SK-N-SH (cell line): ENCODE data around the gene NEK7. TPM values are rescaled to one million over a fixed set of nuclear protein-coding genes. Genes with fewer than 3 reads are reported as not detected.

Experiments used
- CTCF ChIA-PET: fragments of 300-600, 350-600 bp; formaldehyde crosslinking; extraction: SDS; loops from one replicate; lab custom pipeline; 2021; lab: Yijun Ruan, JAX
- POLR2A ChIA-PET: fragments of 350-600 bp; sonication (Branson Sonifier 250); formaldehyde crosslinking; extraction: SDS; loops from one replicate; lab custom pipeline; 2020; ENCODE audit warnings: antibody characterized with exemption, inconsistent platforms; lab: Yijun Ruan, JAX
- DNase-seq: peaks from one replicate; pipeline ENCODE4 v3.0.0; 2012
- H2AFZ ChIP-seq: fragments of 200-600 bp; sonication (generic); 2 replicates; pipeline ENCODE4 v1.8.1; 2016; ENCODE audit warnings: antibody characterized with exemption, mild to moderate bottlenecking, low read depth
- H3F3A ChIP-seq: fragments of 200-600 bp; sonication (generic); replicated peaks from 2 replicates; pipeline ENCODE3; 2016; ENCODE audit warnings: antibody characterized with exemption, mild to moderate bottlenecking; ENCODE audit not compliant: insufficient read depth
- H3K27ac ChIP-seq, 2 experiments: fragments of 200-500 bp in 1 of 2; fragments of 200-600 bp in 1 of 2; sonication (Bioruptor generic) in 1 of 2; sonication (generic), shearing (Covaris generic) in 1 of 2; 2 replicates each; pipeline versions ENCODE4 v1.5.1 to v1.6.1; 2014 to 2016; ENCODE audit warnings: low read depth in 2 of 2, inconsistent platforms in 1 of 2, low read length in 1 of 2, mild to moderate bottlenecking in 1 of 2, mixed read lengths in 1 of 2
- H3K27me3 ChIP-seq: fragments of 200-600 bp; sonication (generic), shearing (Covaris generic); 2 replicates; pipeline ENCODE4 v1.6.1; 2016; ENCODE audit warnings: mixed run types; ENCODE audit not compliant: insufficient read depth
- H3K36me3 ChIP-seq, 2 experiments: fragments of 200-500 bp in 1 of 2; fragments of 200-600 bp in 1 of 2; sonication (Bioruptor generic) in 1 of 2; sonication (generic) in 1 of 2; replicated peaks in 1 of 2; 2 replicates each; pipeline versions ENCODE3 to v1.5.1; 2014 to 2016; ENCODE audit warnings: low read length in 1 of 2, mild to moderate bottlenecking in 1 of 2; ENCODE audit not compliant: insufficient read depth in 2 of 2, control insufficient read depth in 1 of 2
- H3K4me1 ChIP-seq, 2 experiments: fragments of 200-500 bp in 1 of 2; fragments of 200-600 bp in 1 of 2; sonication (Bioruptor generic) in 1 of 2; sonication (generic), shearing (Covaris generic) in 1 of 2; 2 replicates each; pipeline versions ENCODE4 v1.5.1 to v1.6.1; 2014 to 2016; ENCODE audit warnings: low read depth in 1 of 2, low read length in 1 of 2, mixed run types in 1 of 2; ENCODE audit not compliant: insufficient read depth in 2 of 2, control insufficient read depth in 1 of 2
- H3K4me2 ChIP-seq: fragments of 200-600 bp; sonication (generic), shearing (Covaris generic); 2 replicates; pipeline ENCODE4 v1.6.1; 2017; ENCODE audit warnings: mixed run types
- H3K4me3 ChIP-seq, 2 experiments: fragments of 200-500 bp in 1 of 2; fragments of 200-600 bp in 1 of 2; sonication (Bioruptor generic) in 1 of 2; sonication (generic), shearing (Covaris generic) in 1 of 2; 2 replicates each; pipeline versions ENCODE4 v1.5.1 to v1.8.1; 2014 to 2016; ENCODE audit warnings: low read depth in 2 of 2, inconsistent platforms in 1 of 2, low read length in 1 of 2, mild to moderate bottlenecking in 1 of 2, mixed read lengths in 1 of 2, moderate library complexity in 1 of 2
- H3K79me2 ChIP-seq: fragments of 200-600 bp; sonication (generic); 2 replicates; pipeline ENCODE4 v1.8.1; 2017; ENCODE audit warnings: mild to moderate bottlenecking; ENCODE audit not compliant: insufficient read depth
- H3K9ac ChIP-seq: fragments of 200-600 bp; sonication (generic); 2 replicates; pipeline ENCODE4 v1.6.1; 2017; ENCODE audit warnings: mixed run types
- H3K9me2 ChIP-seq: fragments of 200-600 bp; sonication (generic); 2 replicates; pipeline ENCODE4 v1.6.1; 2017; ENCODE audit warnings: mixed run types
- H3K9me3 ChIP-seq: fragments of 200-600 bp; sonication (generic); 2 replicates; pipeline ENCODE4 v1.6.1; 2017; ENCODE audit warnings: mixed run types, mild to moderate bottlenecking, moderate library complexity
- H4K20me1 ChIP-seq: fragments of 200-600 bp; sonication (generic); 2 replicates; pipeline ENCODE4 v1.6.1; 2017; ENCODE audit warnings: mild to moderate bottlenecking, mixed run types; ENCODE audit not compliant: insufficient read depth
- ELF1 ChIP-seq: IDR thresholded peaks from 2 replicates; pipeline ENCODE4 v1.4.0; 2012
- EP300 ChIP-seq, 2 experiments: IDR thresholded peaks; 2 replicates each; pipeline versions ENCODE4 v1.4.0 to v1.6.1; 2012; ENCODE audit warnings: borderline replicate concordance in 1 of 2, low read depth in 1 of 2, low read length in 1 of 2
- EZH2phosphoT487 ChIP-seq: fragments of 200-600 bp; sonication (generic); IDR thresholded peaks from 2 replicates; pipeline ENCODE4 v1.6.1; 2017; ENCODE audit warnings: low read depth, mixed run types, mild to moderate bottlenecking, antibody characterized with exemption, moderate library complexity, borderline replicate concordance
- FOXJ3 ChIP-seq: sonication (generic); formaldehyde crosslinking; IDR thresholded peaks from 2 replicates; pipeline ENCODE4 v1.5.1; 2020; ENCODE audit warnings: mild to moderate bottlenecking, missing genetic modification reagents
- FOXM1 ChIP-seq: IDR thresholded peaks from 2 replicates; pipeline ENCODE4 v1.4.0; 2012; ENCODE audit warnings: low read depth, mild to moderate bottlenecking
- GATA2 ChIP-seq: sonication (generic); formaldehyde crosslinking; IDR thresholded peaks from 2 replicates; pipeline ENCODE4 v1.5.0; 2020; ENCODE audit warnings: mild to moderate bottlenecking, missing genetic modification reagents
- JUND ChIP-seq: IDR thresholded peaks from 2 replicates; pipeline ENCODE4 v1.4.0; 2012
- MEF2A ChIP-seq: IDR thresholded peaks from 2 replicates; pipeline ENCODE4 v1.4.0; 2012; ENCODE audit warnings: low read depth, borderline replicate concordance
- NFIC ChIP-seq: IDR thresholded peaks from 2 replicates; pipeline ENCODE4 v1.4.0; 2012; ENCODE audit warnings: borderline replicate concordance
- NRF1 ChIP-seq: IDR thresholded peaks from 2 replicates; pipeline ENCODE4 v1.6.1; 2012; ENCODE audit warnings: low read depth, mild to moderate bottlenecking, low read length
- POLR2AphosphoS5 ChIP-seq: IDR thresholded peaks from 2 replicates; pipeline ENCODE4 v1.6.1; 2012; ENCODE audit warnings: low read depth, low read length
- RAD21 ChIP-seq: IDR thresholded peaks from 2 replicates; pipeline ENCODE4 v1.6.1; 2012; ENCODE audit warnings: mild to moderate bottlenecking, low read length
- RFX5 ChIP-seq: IDR thresholded peaks from 2 replicates; pipeline ENCODE4 v1.6.1; 2012; ENCODE audit warnings: mild to moderate bottlenecking, improper control_type of control experiment, low read length
- RXRA ChIP-seq: IDR thresholded peaks from 2 replicates; pipeline ENCODE4 v1.4.0; 2012; ENCODE audit warnings: low read depth, mild to moderate bottlenecking, borderline replicate concordance
- SIN3A ChIP-seq: IDR thresholded peaks from 2 replicates; pipeline ENCODE4 v1.6.1; 2012; ENCODE audit warnings: low read depth, mild to moderate bottlenecking, low read length, moderate library complexity, borderline replicate concordance
- TAF1 ChIP-seq: IDR thresholded peaks from 2 replicates; pipeline ENCODE4 v1.6.1; 2012; ENCODE audit warnings: low read depth, mild to moderate bottlenecking, low read length, moderate library complexity, borderline replicate concordance
- TCF12 ChIP-seq: IDR thresholded peaks from 2 replicates; pipeline ENCODE4 v1.4.0; 2012
- WGBS: methylation state at CpG from one replicate; pipeline ENCODE4 v1.1.6; 2017; ENCODE audit warnings: low lambda C conversion rate; 5-methylcytosine and 5-hydroxymethylcytosine counted together
- polyA plus RNA-seq, 3 experiments: library from polyadenylated mRNA; depleted of rRNA; stranded (reverse); fragments of >200 nt; gene quantifications; 2 replicates each; pipeline ENCODE4 v1.2.3, GENCODE V29; 2012
- TF ChIP-seq, protein P1 (sequence below): fragments of 150-350 bp; IDR thresholded peaks from 2 replicates; pipeline ENCODE4 v1.6.1; 2016; ENCODE audit warnings: mild to moderate bottlenecking, low read depth, low read length
- TF ChIP-seq, protein P2 (sequence below): IDR thresholded peaks from 2 replicates; pipeline ENCODE4 v1.4.0; 2012; ENCODE audit warnings: low read depth, borderline replicate concordance
- TF ChIP-seq, protein P3 (sequence below): IDR thresholded peaks from 2 replicates; pipeline ENCODE4; 2012
- TF ChIP-seq, protein P4 (sequence below): fragments of 200-600 bp; sonication (generic); IDR thresholded peaks from 2 replicates; pipeline ENCODE4 v1.6.1; 2017; ENCODE audit warnings: antibody characterized with exemption, mild to moderate bottlenecking, moderate library complexity

The NEK7 gene
- polyA plus RNA-seq, 1 of the 3 experiments (the other 2 are of a cell fraction) = 85.8 TPM

DNA sequence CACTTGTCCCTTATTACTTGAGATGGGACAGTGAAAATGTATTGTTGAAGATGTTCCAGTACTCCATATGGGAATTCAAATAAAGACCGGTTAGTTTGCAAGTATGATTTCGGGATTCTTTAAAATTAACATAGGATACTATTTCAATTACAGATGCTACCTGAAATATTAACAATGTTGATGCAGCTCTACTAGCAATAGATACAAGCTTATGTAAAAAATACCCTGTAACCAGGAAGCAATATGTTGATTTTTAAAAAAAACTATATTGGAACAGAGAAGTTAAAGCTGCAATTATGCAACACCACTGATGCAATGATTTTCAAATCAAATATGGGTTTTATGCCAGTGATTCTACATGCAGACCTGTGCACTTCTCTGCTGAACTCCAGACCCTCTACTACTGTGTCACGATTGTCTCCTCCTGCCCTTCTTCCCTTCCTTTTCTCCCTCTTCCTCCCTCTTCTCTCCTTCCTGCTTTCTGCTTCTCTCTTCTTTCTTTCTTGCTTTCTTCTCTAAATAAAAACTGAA lies 204.5 kb downstream of the NEK7 start:
- 94% methylated on average over 3 of the region's 3 CpGs for WGBS
- Histone ChIP-seq H3K27me3 (no peaks in the 10 kb centered on the region), H2AFZ (no peak overlapping the region), H3K27ac (no peak overlapping the region), H3K79me2 (no peaks in the 10 kb centered on the region), H3K9me2 (no peaks in the 10 kb centered on the region), H3K9ac (no peak overlapping the region), H3F3A (no peaks in the 10 kb centered on the region), H3K36me3 (no peaks in the 10 kb centered on the region), H3K4me1 (no peaks in the 10 kb centered on the region; a peak in 1 of 4 replicates), H3K4me2 (no peak overlapping the region), H3K4me3 (no peak overlapping the region), H4K20me1 (no peaks in the 10 kb centered on the region), H3K9me3 (no peaks in the 10 kb centered on the region)
- CTCF ChIA-PET = no interaction called here
- POLR2A ChIA-PET = no interaction called here
- no peak for DNase-seq
- TF ChIP-seq MEF2A = no peak
- no peak for TF ChIP-seq EP300 (IDR thresholded peaks at IDR 0.05; ENCODE audit: borderline replicate concordance in 1 of 2, low read depth in 1 of 2, low read length in 1 of 2)
- TF ChIP-seq RXRA = no peak
- TF ChIP-seq NFIC = no peak

DNA sequence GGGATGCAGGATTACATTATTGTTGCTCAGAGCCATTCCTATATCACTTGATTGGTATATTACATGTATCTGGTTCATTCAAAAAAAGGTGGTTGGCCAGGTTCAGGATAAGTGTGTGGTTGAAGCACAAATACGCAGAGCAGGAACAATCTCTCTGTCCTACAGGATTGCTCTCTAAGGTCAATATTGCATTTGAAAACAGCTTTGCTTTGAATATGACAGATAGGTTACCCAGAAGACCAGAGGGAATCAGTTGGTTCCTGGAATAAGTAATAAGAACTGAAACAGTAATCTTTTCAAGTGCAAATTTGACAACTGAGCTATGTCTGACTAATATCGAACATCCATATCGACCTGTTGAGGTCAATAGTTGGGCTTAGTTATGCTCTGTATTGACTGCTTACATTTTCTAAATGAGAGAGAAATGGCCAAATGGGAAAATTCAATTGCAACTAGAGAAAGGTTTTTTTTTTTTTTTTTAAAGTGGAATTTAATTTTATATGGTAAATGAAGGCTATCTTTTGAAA lies 206.9 kb downstream of the NEK7 start:
- H3K9me2 ChIP-seq = no peaks in the 10 kb centered on the region
- H3K9me3 ChIP-seq = no peaks in the 10 kb centered on the region
- H3K4me2 ChIP-seq = no peak overlapping the region
- H3K79me2 ChIP-seq = no peaks in the 10 kb centered on the region
- WGBS = 91% methylated on average over 3 of the region's 3 CpGs
- no peaks in the 10 kb centered on the region for H3F3A ChIP-seq
- ChIA-PET CTCF (interaction anchor here (1.0 kb wide), 1 partner anchor 14 kb away, joined by 3 read pairs; no protein-coding TSS in a partner anchor), POLR2A (no interaction called here)
- H3K4me3 ChIP-seq = no peak overlapping the region
- H3K4me1 ChIP-seq = no peaks in the 10 kb centered on the region; a peak in 1 of 4 replicates
- TF ChIP-seq POLR2AphosphoS5 (no peak), RFX5 (no peak), ELF1 (no peak), EZH2phosphoT487 (no peak), FOXM1 (no peak), JUND (no peak), SIN3A (no peak), TCF12 (no peak), NRF1 (no peak), TAF1 (no peak), RAD21 (no peak), FOXJ3 (CRISPR knock-in tag) (no peak), NFIC (no peak), MEF2A (no peak), RXRA (no peak), GATA2 (no peak)
- TF ChIP-seq, protein P1, sequence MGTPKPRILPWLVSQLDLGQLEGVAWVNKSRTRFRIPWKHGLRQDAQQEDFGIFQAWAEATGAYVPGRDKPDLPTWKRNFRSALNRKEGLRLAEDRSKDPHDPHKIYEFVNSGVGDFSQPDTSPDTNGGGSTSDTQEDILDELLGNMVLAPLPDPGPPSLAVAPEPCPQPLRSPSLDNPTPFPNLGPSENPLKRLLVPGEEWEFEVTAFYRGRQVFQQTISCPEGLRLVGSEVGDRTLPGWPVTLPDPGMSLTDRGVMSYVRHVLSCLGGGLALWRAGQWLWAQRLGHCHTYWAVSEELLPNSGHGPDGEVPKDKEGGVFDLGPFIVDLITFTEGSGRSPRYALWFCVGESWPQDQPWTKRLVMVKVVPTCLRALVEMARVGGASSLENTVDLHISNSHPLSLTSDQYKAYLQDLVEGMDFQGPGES = no peak
- TF ChIP-seq, protein P2, sequence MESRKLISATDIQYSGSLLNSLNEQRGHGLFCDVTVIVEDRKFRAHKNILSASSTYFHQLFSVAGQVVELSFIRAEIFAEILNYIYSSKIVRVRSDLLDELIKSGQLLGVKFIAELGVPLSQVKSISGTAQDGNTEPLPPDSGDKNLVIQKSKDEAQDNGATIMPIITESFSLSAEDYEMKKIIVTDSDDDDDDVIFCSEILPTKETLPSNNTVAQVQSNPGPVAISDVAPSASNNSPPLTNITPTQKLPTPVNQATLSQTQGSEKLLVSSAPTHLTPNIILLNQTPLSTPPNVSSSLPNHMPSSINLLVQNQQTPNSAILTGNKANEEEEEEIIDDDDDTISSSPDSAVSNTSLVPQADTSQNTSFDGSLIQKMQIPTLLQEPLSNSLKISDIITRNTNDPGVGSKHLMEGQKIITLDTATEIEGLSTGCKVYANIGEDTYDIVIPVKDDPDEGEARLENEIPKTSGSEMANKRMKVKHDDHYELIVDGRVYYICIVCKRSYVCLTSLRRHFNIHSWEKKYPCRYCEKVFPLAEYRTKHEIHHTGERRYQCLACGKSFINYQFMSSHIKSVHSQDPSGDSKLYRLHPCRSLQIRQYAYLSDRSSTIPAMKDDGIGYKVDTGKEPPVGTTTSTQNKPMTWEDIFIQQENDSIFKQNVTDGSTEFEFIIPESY = no peak
- TF ChIP-seq, protein P3, sequence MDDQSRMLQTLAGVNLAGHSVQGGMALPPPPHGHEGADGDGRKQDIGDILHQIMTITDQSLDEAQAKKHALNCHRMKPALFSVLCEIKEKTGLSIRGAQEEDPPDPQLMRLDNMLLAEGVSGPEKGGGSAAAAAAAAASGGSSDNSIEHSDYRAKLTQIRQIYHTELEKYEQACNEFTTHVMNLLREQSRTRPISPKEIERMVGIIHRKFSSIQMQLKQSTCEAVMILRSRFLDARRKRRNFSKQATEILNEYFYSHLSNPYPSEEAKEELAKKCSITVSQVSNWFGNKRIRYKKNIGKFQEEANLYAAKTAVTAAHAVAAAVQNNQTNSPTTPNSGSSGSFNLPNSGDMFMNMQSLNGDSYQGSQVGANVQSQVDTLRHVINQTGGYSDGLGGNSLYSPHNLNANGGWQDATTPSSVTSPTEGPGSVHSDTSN = no peak
- TF ChIP-seq, protein P4, sequence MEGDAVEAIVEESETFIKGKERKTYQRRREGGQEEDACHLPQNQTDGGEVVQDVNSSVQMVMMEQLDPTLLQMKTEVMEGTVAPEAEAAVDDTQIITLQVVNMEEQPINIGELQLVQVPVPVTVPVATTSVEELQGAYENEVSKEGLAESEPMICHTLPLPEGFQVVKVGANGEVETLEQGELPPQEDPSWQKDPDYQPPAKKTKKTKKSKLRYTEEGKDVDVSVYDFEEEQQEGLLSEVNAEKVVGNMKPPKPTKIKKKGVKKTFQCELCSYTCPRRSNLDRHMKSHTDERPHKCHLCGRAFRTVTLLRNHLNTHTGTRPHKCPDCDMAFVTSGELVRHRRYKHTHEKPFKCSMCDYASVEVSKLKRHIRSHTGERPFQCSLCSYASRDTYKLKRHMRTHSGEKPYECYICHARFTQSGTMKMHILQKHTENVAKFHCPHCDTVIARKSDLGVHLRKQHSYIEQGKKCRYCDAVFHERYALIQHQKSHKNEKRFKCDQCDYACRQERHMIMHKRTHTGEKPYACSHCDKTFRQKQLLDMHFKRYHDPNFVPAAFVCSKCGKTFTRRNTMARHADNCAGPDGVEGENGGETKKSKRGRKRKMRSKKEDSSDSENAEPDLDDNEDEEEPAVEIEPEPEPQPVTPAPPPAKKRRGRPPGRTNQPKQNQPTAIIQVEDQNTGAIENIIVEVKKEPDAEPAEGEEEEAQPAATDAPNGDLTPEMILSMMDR = no peak
- no peaks in the 10 kb centered on the region for H4K20me1 ChIP-seq
- H3K27me3 ChIP-seq = no peaks in the 10 kb centered on the region
- no peak for DNase-seq
- no peak overlapping the region for H2AFZ ChIP-seq
- H3K27ac ChIP-seq = no peak overlapping the region
- no peak overlapping the region for H3K9ac ChIP-seq
- no peaks in the 10 kb centered on the region for H3K36me3 ChIP-seq
